NCI-H2171 treated with DMSO at 0.1 percent for 48 hours (cell line): ENCODE results near the gene ATP2A3.

Experiments
- DNase-seq: peaks from one replicate; lab custom pipeline; 2025; lab: John Stamatoyannopoulos, UW

ATP2A3 gene

DNA sequence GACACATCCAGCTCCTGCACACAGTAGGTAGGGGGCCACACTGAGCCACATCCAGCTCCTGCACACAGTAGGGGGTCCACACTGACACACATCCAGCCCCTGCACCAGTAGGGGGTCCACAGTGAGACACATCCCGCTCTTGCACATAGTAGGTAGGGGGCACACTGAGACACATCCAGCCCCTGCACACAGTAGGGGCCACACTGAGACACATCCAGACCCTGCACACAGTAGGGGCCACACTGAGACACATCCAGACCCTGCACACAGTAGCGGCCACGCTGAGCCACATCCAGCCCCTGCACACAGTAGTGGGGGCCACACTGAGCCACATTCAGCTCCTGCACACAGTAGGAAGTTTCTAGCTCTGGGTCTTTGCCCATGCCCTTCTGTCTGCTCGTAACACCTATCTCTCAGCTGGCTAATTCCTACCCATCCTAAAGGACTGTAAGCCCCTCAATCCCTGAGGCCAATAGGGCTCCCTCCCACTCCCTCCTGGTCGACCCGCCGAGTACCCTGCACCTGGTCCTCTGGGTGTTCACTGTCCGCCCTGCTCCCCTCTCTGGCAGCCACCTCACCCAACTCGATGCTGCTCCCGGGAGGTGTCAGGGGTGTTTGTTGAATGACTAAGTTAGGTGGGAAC is 9.4 kb upstream of the ATP2A3 start:
- DNase-seq, result no peak

GRCh38 chr17:3972931-3973330 is 8.7 kb upstream of the ATP2A3 start:
- DNase-seq, result no peak

DNA sequence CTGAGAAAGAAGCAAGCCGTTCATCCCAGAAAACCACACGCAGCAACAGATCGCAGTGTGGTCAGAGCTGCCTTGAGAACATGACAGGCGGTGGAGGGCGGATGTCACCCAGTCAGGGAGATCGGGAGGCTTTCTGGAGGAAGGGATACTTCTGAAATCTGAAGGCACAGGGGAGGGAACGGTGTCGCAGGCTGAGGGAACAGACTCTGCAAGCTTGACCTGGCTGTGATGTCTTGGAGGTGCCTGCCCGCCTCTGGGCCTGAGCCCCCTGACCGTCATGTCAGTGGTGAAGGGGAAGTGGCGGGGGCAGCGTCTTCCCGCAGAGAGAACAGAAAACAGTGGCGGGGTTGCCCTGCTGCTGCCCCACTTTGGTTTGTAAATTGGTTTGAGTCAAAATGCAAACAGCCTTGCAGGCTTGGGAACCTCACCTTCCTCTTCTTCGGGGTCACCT is 8.1 kb upstream of the ATP2A3 start:
- DNase-seq, result no peak

GRCh38 chr17:3970668-3971067 is 6.4 kb upstream of the ATP2A3 start:
- no peak for DNase-seq

GRCh38 chr17:3969963-3970362 is 5.7 kb upstream of the ATP2A3 start:
- DNase-seq, result no peak

DNA sequence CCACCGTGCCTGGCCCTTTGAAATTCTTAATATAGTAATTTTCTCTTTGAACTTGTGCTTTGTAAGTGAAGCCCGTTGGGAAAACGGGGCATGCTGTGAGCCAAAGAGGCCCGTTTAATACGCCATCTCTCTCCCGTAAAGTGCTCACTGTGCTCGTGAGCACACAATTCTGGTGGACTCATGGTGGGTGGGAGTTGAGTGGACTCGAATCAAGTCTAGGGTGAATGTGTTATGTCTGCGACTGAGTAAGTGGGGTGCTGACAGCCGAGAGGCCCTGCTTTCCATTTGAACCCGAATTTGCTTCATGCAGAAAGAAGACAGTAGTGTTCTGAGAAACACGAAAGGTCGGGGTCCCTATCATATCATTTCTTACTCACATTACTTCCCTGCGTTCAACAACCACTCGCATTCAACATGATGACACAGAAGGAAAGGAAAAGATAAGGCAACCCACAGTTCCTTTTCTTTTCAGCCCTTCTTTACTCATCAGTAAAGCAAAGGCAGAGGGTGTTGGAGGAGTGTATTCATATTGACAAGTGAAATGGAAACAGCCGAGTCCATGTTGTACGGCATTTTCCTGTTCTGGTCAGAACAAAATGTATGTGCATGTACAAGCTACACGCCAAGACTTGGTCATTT is 4.8 kb upstream of the ATP2A3 start:
- no peak for DNase-seq

DNA sequence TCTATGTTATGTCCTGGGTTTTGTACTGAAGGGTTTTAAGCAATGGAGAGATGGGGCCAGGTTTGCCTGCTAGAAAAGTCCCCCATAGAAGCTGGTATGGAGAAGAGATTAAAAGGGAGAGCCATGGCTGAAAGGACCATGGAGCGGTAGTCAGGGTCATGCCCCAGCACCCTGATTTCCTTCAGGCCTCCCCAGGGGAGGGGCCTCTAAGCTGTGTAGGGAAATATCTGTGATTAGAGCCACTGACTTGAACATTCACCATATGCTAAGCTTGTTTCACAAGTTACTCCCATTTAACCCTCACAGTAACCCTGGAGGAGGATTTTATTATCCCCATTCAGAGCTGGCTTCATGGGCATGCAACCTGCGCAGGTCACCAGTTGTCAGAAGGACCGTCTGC is 3.8 kb upstream of the ATP2A3 start:
- peak; percentile 51 for DNase-seq

DNA sequence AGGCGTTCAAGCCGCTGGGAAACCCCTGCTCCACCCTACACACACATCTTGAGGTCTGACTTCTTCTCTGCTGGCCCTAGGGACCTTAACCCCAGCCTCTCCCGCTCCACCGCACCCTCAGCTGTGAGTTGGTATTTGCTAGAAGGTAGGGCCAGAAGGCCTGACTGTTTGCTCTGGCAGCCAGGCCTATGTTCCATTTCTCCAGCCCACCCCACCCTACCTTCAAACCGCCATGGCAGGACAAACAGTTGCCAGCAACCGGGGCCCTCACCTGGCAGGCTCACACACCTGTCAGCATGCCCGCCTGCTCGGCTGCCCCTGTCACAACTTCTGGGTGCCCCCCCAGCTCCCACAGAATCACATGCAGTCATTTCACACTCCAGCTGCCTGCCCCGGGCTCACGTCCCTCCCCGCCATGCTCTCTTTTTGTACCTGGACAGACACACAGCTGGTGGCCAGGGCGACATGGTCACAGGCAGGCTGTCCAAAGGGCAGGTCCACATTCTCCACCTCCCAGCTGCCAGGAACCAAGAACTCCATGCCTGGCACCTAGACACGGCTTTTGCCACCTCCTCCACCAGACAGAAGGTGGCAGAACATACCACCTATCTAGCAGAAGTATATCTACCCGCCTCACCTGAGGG is 2.6 kb upstream of the ATP2A3 start:
- DNase-seq, result no peak

GRCh38 chr17:3965118-3965800 is 1.0 kb upstream of the ATP2A3 start:
- DNase-seq, result peak; percentile 75

DNA sequence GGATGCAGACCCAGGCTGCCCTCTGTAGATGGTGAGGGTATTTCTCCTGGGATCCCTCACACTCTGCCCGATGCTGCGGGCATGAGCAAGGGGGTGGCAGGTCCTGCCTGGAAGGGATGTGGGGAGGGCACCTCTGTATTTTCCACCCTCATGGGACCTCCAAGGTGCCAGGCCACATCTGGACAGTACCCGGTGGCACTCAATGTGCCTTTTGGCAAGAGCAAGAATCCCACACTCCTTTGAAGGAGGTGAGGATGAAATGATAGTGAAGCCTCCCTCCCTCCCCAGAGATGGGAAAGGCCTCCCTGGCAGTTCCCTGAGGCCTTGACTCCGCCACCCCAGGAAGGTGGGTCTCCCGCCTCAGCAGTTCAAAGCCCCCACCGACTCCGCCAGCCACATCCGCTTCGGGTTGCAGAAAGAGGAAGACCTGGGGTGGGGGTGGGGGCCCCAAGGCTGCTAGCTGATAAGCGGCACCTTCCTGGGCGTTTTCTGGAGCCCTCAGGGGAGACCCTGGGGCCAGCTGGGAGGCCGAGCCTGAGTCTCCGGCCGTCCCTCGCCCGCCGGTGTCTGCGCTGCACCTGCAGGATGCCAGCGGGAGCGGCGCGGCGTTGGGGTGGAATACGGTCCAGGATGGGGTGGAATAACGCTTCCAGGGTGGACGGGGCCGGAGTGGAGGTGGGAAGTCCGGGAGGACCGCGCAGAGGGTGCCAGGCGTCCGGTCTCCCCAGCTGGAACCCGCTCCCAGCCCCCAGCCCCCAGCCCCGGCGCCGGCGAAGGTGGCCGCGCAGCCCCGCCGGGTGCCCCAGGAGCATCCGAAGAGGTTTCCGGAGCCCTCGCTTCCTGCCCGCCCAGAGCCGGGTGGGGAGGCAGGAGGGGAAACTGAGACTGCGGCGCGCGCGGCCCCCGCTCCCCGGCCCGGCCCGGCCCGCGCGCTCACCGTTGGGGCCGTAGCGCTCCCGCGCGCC is 718 bp downstream of the ATP2A3 start:
- no peak for DNase-seq

GRCh38 chr17:3962965-3963236 is 1.3 kb downstream of the ATP2A3 start:
- DNase-seq, result no peak

DNA sequence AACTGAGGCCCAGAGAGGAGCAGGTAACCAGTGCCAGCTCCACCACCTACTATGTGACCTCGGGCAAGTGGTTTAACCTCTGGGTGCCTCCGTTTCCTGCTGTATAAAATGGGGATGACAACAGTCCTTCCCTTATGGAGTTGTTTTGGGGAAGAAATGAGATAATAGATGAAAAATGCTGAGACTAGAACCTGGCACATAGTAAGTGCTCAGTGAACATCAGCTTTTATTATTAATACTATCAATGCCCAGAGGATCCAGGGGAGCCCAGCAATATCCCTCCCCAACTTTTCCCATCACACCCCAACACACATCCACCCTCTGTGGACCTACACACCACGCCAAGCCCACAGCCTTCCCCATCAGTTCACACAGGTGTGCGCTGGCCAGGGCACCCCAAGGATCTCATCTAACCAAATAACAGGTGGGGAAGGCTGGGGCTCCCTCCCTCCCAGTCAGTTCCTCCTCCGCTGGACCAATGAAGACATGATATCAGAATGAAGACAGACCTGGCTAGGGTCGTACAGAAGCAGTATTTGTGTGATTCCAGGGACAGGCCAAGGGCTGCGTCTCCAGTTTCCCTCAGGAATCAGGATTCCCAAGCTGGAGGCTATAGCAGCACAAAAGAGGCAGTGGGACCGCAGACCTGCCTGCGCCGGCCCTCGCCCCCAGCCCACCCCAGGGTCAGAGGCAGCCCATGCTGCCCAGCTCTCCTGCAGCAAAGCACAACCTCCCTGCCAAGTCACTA is 1.8 kb downstream of the ATP2A3 start:
- no peak for DNase-seq

GRCh38 chr17:3961564-3962047 is 2.6 kb downstream of the ATP2A3 start:
- DNase-seq, result peak; percentile 87

DNA sequence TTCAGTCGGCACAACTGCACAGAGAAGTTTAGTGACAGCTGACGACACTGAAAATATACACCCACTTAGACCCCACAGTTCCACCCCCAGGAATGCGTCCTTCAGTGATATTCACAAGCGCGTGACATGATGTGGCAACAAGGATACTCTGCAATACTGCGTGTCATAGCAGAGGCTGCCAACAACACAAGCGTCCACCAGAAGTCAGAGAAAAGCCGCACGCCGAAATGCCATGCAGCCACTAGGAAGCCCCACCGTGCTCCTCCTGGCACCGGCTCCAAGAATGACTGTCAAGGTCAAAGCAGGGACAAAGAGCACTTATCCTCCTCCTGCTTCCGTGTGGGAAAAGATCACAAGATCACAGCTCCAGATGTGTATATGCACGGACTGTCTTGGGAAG is 3.5 kb downstream of the ATP2A3 start:
- peak; percentile 43 for DNase-seq

DNA sequence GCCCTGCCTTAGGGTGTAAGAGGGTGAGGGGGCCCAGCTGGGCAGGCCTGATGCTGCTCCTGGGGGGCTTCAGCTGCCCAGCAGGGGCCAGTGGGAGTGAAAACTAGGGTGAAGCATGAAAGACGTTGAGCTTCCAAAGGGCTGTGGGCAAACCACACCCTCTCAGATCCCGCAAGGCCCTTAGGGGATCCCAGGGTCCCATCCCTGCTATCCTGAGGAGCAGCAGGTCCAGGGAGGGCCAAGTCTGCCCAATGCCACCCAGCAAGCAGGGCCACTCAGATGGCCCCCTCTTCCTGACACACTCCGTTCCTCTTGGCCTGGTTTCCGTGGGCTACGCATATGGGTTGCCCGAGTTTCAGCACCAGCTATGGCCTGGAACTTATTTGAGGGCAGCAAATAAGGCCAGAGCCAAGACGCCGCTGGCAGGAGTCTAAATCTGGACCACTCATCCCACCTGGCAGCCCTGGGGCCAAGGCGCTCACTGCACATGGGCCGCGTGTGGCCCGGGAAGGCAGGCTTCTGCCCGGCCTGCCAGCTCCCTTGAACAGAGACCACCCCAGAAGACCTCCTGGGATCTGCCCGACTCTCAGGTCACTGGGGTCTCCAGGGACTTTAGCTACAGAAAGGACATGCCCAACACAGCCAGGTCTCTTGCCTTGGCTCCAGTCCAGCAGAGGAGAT is 4.2 kb downstream of the ATP2A3 start:
- no peak for DNase-seq

DNA sequence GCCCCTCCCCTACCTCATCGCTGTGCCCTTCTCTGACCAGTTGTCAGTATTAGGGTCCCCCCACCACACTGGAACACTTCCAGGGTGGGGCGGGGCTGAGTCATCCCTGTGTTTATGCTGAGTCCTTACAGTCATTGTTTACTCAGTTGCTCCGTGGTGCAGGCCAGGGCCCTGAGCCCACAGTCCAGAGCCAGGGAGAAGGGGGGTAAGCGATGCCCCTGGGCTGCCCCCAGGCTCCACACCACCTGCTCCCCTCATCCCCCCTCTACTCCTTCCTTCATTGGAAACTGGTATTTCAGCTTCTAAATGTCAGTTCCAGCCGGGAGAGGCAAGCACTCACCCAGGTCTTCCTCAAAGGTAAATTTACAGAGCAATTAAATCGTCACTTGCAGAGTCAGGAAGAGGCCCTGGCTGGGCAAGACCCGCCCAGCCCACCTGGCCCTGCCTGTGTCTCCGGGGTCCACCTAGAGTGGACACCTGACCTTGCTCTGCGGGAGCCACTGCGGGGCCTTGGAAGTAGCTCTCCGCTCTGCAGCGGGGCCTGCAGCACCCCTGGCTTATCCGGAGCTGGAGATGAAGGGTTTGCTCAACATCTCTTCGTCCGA is 4.8 kb downstream of the ATP2A3 start:
- DNase-seq, result peak; percentile 5

- DNase-seq, result no peak
These were observed 6.3 kb downstream of the ATP2A3 start for GRCh38 chr17:3957735-3958599.

DNA sequence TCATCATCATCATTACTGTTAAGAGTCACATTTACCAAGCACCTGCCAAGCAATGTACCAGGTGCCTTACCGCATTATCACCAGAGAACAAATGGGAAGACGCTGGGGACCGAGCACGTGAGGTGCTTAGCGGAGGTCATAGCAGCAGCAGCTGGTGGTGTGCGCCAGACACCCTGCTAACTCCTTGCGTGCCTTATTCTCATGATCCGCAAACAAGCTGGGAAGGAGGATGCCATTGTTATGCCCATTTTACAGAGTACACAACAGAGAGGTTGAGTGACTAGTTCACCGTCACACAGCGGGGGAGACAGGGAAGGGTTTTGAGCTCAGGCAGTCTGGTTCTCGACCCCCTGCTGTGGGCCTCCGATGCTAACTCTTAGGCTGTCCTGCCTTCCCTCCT is 7.3 kb downstream of the ATP2A3 start:
- peak; percentile 71 for DNase-seq

DNA sequence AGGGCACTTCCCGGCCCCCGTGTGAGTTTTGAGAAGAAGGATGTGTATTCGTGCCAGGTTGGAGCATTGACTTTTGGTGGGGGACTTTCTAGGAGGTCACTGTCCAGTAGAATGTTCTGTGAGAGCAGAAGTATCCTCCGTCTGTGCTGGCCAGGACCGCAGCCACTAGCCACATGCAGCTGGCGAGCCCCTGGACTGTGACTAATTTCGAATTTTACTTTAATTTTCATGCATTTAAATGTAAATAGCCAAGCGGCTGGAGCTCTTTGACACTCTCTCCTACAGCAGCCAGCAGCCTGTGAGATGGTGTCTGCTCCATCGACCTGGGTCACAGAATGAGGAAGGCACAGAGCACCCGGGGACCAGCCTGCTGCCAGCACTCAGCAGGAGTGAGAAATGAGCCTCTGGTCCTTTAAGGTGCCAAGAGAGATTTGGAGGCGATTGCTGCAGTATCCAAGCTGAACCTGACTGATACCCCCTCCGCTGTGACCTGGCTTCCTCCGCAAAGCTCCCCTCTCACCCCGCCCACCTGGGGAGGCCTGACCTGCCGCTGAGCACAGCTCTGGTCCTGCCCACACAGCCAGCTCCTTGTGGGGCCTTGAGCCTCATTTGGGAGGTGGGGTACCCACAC is 7.8 kb downstream of the ATP2A3 start:
- peak; percentile 49 for DNase-seq
